Activated naive CD4-positive, alpha-beta T cell treated with anti-CD3 and anti-CD28 coated beads, Interleukin-2, amount 50 U/mL, for 24 hours (primary cell): Measurements from ENCODE around the gene SLAMF1.
A peak's percentile ranks its signal among the peaks of the same experiment; 100 is the strongest.

Experiments used
- H3K27ac Mint-ChIP-seq: one replicate; pipeline ENCODE4 v1.8.0; 2021; ENCODE audit warnings: mild to moderate bottlenecking, mixed read lengths
- H3K27me3 Mint-ChIP-seq: one replicate; pipeline ENCODE4 v1.8.0; 2021; ENCODE audit warnings: mixed read lengths
- H3K36me3 Mint-ChIP-seq: one replicate; pipeline ENCODE4 v1.8.0; 2021; ENCODE audit warnings: mixed read lengths
- H3K4me1 Mint-ChIP-seq: one replicate; pipeline ENCODE4 v1.8.0; 2021; ENCODE audit warnings: mixed read lengths
- H3K4me3 Mint-ChIP-seq: one replicate; pipeline ENCODE4 v1.8.0; 2021; ENCODE audit warnings: mild to moderate bottlenecking, mixed read lengths
- H3K9me3 Mint-ChIP-seq: one replicate; pipeline ENCODE4 v1.8.0; 2021; ENCODE audit warnings: mixed read lengths

SLAMF1 gene

GRCh38 chr1:160625725-160626498, 20.9 kb downstream of the SLAMF1 start:
- H3K27me3 Mint-ChIP-seq, result no peaks in the 10 kb centered on the region
- H3K9me3 Mint-ChIP-seq, result peaks cover 4% of the 10 kb centered on the region
- peak overlapping the region; percentile 94 for H3K27ac Mint-ChIP-seq
- peaks cover 61% of the 10 kb centered on the region for H3K36me3 Mint-ChIP-seq
- peak overlapping the region; percentile 48 for H3K4me3 Mint-ChIP-seq
- H3K4me1 Mint-ChIP-seq, result peaks cover 97% of the 10 kb centered on the region

- peak overlapping the region; percentile 48 for H3K4me3 Mint-ChIP-seq
- peaks cover 57% of the 10 kb centered on the region for H3K36me3 Mint-ChIP-seq
- H3K4me1 Mint-ChIP-seq, result peaks cover 94% of the 10 kb centered on the region
- H3K27me3 Mint-ChIP-seq, result no peaks in the 10 kb centered on the region
- peak overlapping the region; percentile 94 for H3K27ac Mint-ChIP-seq
- peaks cover 4% of the 10 kb centered on the region for H3K9me3 Mint-ChIP-seq
Observed at GRCh38 chr1:160625321-160625720, 21.5 kb downstream of the SLAMF1 start.

GRCh38 chr1:160624464-160624863, 22.4 kb downstream of the SLAMF1 start:
- peaks cover 59% of the 10 kb centered on the region for H3K36me3 Mint-ChIP-seq
- H3K4me3 Mint-ChIP-seq, result peak overlapping the region; percentile 71
- peak overlapping the region; percentile 94 for H3K27ac Mint-ChIP-seq

GRCh38 chr1:160623862-160624261, 23.0 kb downstream of the SLAMF1 start:
- peaks cover 95% of the 10 kb centered on the region for H3K4me1 Mint-ChIP-seq

More at GRCh38 chr1:160624464-160624863, 22.4 kb downstream of the SLAMF1 start:
- H3K27me3 Mint-ChIP-seq, result no peaks in the 10 kb centered on the region
- H3K9me3 Mint-ChIP-seq, result peaks cover 4% of the 10 kb centered on the region
- H3K4me1 Mint-ChIP-seq, result peaks cover 93% of the 10 kb centered on the region

GRCh38 chr1:160623227-160623633, 23.6 kb downstream of the SLAMF1 start:
- H3K4me3 Mint-ChIP-seq, result peak overlapping the region; percentile 87
- no peaks in the 10 kb centered on the region for H3K27me3 Mint-ChIP-seq
- H3K27ac Mint-ChIP-seq, result peak overlapping the region; percentile 99
- H3K4me1 Mint-ChIP-seq, result peaks cover 93% of the 10 kb centered on the region
- H3K36me3 Mint-ChIP-seq, result peaks cover 60% of the 10 kb centered on the region
- peaks cover 4% of the 10 kb centered on the region for H3K9me3 Mint-ChIP-seq

More at GRCh38 chr1:160623862-160624261, 23.0 kb downstream of the SLAMF1 start:
- peaks cover 63% of the 10 kb centered on the region for H3K36me3 Mint-ChIP-seq
- peak overlapping the region; percentile 99 for H3K27ac Mint-ChIP-seq
- no peaks in the 10 kb centered on the region for H3K27me3 Mint-ChIP-seq
- peak overlapping the region; percentile 87 for H3K4me3 Mint-ChIP-seq
- H3K9me3 Mint-ChIP-seq, result peaks cover 4% of the 10 kb centered on the region

- peaks cover 60% of the 10 kb centered on the region for H3K36me3 Mint-ChIP-seq
Observed at GRCh38 chr1:160622501-160623226, 24.2 kb downstream of the SLAMF1 start.

GRCh38 chr1:160621633-160622413, 25.0 kb downstream of the SLAMF1 start:
- Mint-ChIP-seq H3K9me3 (peaks cover 4% of the 10 kb centered on the region), H3K4me1 (peaks cover 90% of the 10 kb centered on the region), H3K27ac (no peak overlapping the region), H3K27me3 (no peaks in the 10 kb centered on the region), H3K4me3 (no peak overlapping the region), H3K36me3 (peaks cover 59% of the 10 kb centered on the region)

More at GRCh38 chr1:160622501-160623226, 24.2 kb downstream of the SLAMF1 start:
- peak overlapping the region; percentile 99 for H3K27ac Mint-ChIP-seq
- H3K27me3 Mint-ChIP-seq, result no peaks in the 10 kb centered on the region
- H3K4me3 Mint-ChIP-seq, result peak overlapping the region; percentile 87
- H3K9me3 Mint-ChIP-seq, result peaks cover 4% of the 10 kb centered on the region
- peaks cover 93% of the 10 kb centered on the region for H3K4me1 Mint-ChIP-seq

GRCh38 chr1:160620942-160621632, 25.8 kb downstream of the SLAMF1 start:
- Mint-ChIP-seq H3K27ac (peak overlapping the region; percentile 92), H3K4me3 (peak overlapping the region; percentile 55), H3K27me3 (no peaks in the 10 kb centered on the region), H3K36me3 (peaks cover 56% of the 10 kb centered on the region), H3K9me3 (peaks cover 4% of the 10 kb centered on the region), H3K4me1 (peaks cover 86% of the 10 kb centered on the region)

GRCh38 chr1:160619742-160620277, 27.0 kb downstream of the SLAMF1 start:
- Mint-ChIP-seq H3K27me3 (no peaks in the 10 kb centered on the region), H3K9me3 (peaks cover 4% of the 10 kb centered on the region), H3K4me1 (peaks cover 79% of the 10 kb centered on the region), H3K27ac (peak overlapping the region; percentile 76), H3K36me3 (peaks cover 53% of the 10 kb centered on the region), H3K4me3 (no peak overlapping the region)

- peaks cover 77% of the 10 kb centered on the region for H3K4me1 Mint-ChIP-seq
- peaks cover 4% of the 10 kb centered on the region for H3K9me3 Mint-ChIP-seq
- H3K36me3 Mint-ChIP-seq, result peaks cover 51% of the 10 kb centered on the region
- H3K4me3 Mint-ChIP-seq, result no peak overlapping the region
- peak overlapping the region; percentile 76 for H3K27ac Mint-ChIP-seq
- no peaks in the 10 kb centered on the region for H3K27me3 Mint-ChIP-seq
Observed at GRCh38 chr1:160618763-160619274, 28.0 kb downstream of the SLAMF1 start.

- H3K36me3 Mint-ChIP-seq, result peaks cover 51% of the 10 kb centered on the region
- peaks cover 77% of the 10 kb centered on the region for H3K4me1 Mint-ChIP-seq
- H3K27me3 Mint-ChIP-seq, result no peaks in the 10 kb centered on the region
- H3K9me3 Mint-ChIP-seq, result peaks cover 2% of the 10 kb centered on the region
- peak overlapping the region; percentile 31 for H3K27ac Mint-ChIP-seq
- H3K4me3 Mint-ChIP-seq, result no peak overlapping the region
Observed at GRCh38 chr1:160618327-160618726, 28.5 kb downstream of the SLAMF1 start.

- peaks cover 44% of the 10 kb centered on the region for H3K36me3 Mint-ChIP-seq
- no peaks in the 10 kb centered on the region for H3K27me3 Mint-ChIP-seq
- H3K27ac Mint-ChIP-seq, result no peak overlapping the region
- no peaks in the 10 kb centered on the region for H3K9me3 Mint-ChIP-seq
- peaks cover 63% of the 10 kb centered on the region for H3K4me1 Mint-ChIP-seq
- H3K4me3 Mint-ChIP-seq, result no peak overlapping the region
Observed at GRCh38 chr1:160615660-160616059, 31.2 kb downstream of the SLAMF1 start.

- H3K9me3 Mint-ChIP-seq, result no peaks in the 10 kb centered on the region
- H3K27me3 Mint-ChIP-seq, result no peaks in the 10 kb centered on the region
- H3K36me3 Mint-ChIP-seq, result peaks cover 40% of the 10 kb centered on the region
- H3K4me3 Mint-ChIP-seq, result no peak overlapping the region
- H3K27ac Mint-ChIP-seq, result no peak overlapping the region
- H3K4me1 Mint-ChIP-seq, result peaks cover 58% of the 10 kb centered on the region
Observed at GRCh38 chr1:160614410-160614809, 32.4 kb downstream of the SLAMF1 start.

GRCh38 chr1:160612613-160613218, 34.1 kb downstream of the SLAMF1 start:
- H3K9me3 Mint-ChIP-seq, result no peaks in the 10 kb centered on the region
- no peak overlapping the region for H3K4me3 Mint-ChIP-seq
- no peaks in the 10 kb centered on the region for H3K27me3 Mint-ChIP-seq
- peaks cover 29% of the 10 kb centered on the region for H3K36me3 Mint-ChIP-seq
- H3K4me1 Mint-ChIP-seq, result peaks cover 55% of the 10 kb centered on the region
- H3K27ac Mint-ChIP-seq, result peak overlapping the region; percentile 85
